SK-N-SH (cell line): ENCODE results near the gene FUT6.

Source experiments
- CTCF ChIP-seq: fragments of 200-600 bp; sonication (generic); IDR thresholded peaks from 2 replicates; pipeline ENCODE4 v1.6.1; 2017; ENCODE audit warnings: antibody characterized with exemption, mild to moderate bottlenecking, moderate library complexity
- ELF1 ChIP-seq: IDR thresholded peaks from 2 replicates; pipeline ENCODE4 v1.4.0; 2012
- GATA2 ChIP-seq: sonication (generic); formaldehyde crosslinking; IDR thresholded peaks from 2 replicates; pipeline ENCODE4 v1.5.0; 2020; ENCODE audit warnings: mild to moderate bottlenecking, missing genetic modification reagents
- JUND ChIP-seq: IDR thresholded peaks from 2 replicates; pipeline ENCODE4 v1.4.0; 2012
- MAX ChIP-seq: IDR thresholded peaks from 2 replicates; pipeline ENCODE4 v1.4.0; 2012; ENCODE audit warnings: low read depth
- MXI1 ChIP-seq: IDR thresholded peaks from 2 replicates; pipeline ENCODE4 v1.6.1; 2012; ENCODE audit warnings: mild to moderate bottlenecking, low read depth, low read length, improper control_type of control experiment
- PBX3 ChIP-seq: IDR thresholded peaks from 2 replicates; pipeline ENCODE4; 2012
- POLR2AphosphoS5 ChIP-seq: IDR thresholded peaks from 2 replicates; pipeline ENCODE4 v1.6.1; 2012; ENCODE audit warnings: low read depth, low read length
- RAD21 ChIP-seq: IDR thresholded peaks from 2 replicates; pipeline ENCODE4 v1.6.1; 2012; ENCODE audit warnings: mild to moderate bottlenecking, low read length
- USF2 ChIP-seq: fragments of 150-350 bp; IDR thresholded peaks from 2 replicates; pipeline ENCODE4 v1.6.1; 2017; ENCODE audit warnings: antibody characterized with exemption, low read length, low read depth, borderline replicate concordance
- ZBTB33 ChIP-seq: IDR thresholded peaks from 2 replicates; pipeline ENCODE4 v1.4.0; 2012; ENCODE audit warnings: low read depth, borderline replicate concordance

GRCh38 chr19:5881543-5882299 is 42.2 kb upstream of the FUT6 start:
- no peak for TF ChIP-seq CTCF
- TF ChIP-seq POLR2AphosphoS5 = no peak
- no peak for TF ChIP-seq MAX
- no peak for TF ChIP-seq MXI1
- TF ChIP-seq ELF1 = no peak
- TF ChIP-seq USF2 = no peak
- no peak for TF ChIP-seq GATA2 (CRISPR knock-in tag)
- TF ChIP-seq ZBTB33 = no peak
- TF ChIP-seq PBX3 = no peak
- TF ChIP-seq JUND = no peak
- TF ChIP-seq RAD21 = no peak
